Measurements from ENCODE around the gene MACIR. TPM values are rescaled to one million over a fixed set of nuclear protein-coding genes. Genes with fewer than 3 reads are reported as not detected.

MACIR gene
- total RNA-seq, 1 experiment from 2014 or later, result 4.1 TPM

GRCh38 chr5:103254921-103255320, 3.6 kb upstream of the MACIR start:
- Mint-ChIP-seq H3K9me3 (ENCODE audit: unreplicated experiment) (no peaks in the 10 kb centered on the region), H3K27me3 (ENCODE audit: insufficient read depth, unreplicated experiment) (peaks cover 10% of the 10 kb centered on the region), H3K4me3 (ENCODE audit: unreplicated experiment) (no peak overlapping the region), H3K27ac (ENCODE audit: unreplicated experiment) (no peak overlapping the region), H3K36me3 (ENCODE audit: insufficient read depth, unreplicated experiment) (peaks cover 8% of the 10 kb centered on the region), H3K4me1 (ENCODE audit: low read depth, unreplicated experiment) (peaks cover 11% of the 10 kb centered on the region)
- CTCF ChIA-PET, result no interaction called here
- Histone ChIP-seq H3K4me3 (ENCODE audit: low read depth, low read length) (no peak overlapping the region), H3K4me1 (peaks cover 5% of the 10 kb centered on the region; the same call in 1 of the 2 replicates), H3K27me3 (replicated peaks; ENCODE audit: control insufficient read depth, insufficient read depth, low read length) (no peaks in the 10 kb centered on the region), H3K9me3 (no peaks in the 10 kb centered on the region), H3K36me3 (ENCODE audit: control insufficient read depth, insufficient read depth, low read length) (no peaks in the 10 kb centered on the region)
- intact Hi-C loops (cut with micrococcal nuclease; ENCODE audit: unreplicated experiment), result loop anchor here (5.0 kb wide), 1 partner anchor 187 kb away; no protein-coding TSS in a partner anchor
- no peak for DNase-seq
- BruUV-seq (replicated peaks), result no TSS peak
- TF ChIP-seq CTCF (IDR thresholded peaks at IDR 0.05; ENCODE audit: insufficient read depth in 1 of 2, low read depth in 1 of 2, low read length in 1 of 2, severe bottlenecking in 1 of 2, unreplicated experiment in 1 of 2), result no peak
- POLR2A ChIA-PET, result no interaction called here

- ChIA-PET POLR2A (no interaction called here), CTCF (interaction anchor here (1.3 kb wide), 1 partner anchor 219 kb away, joined by 4 read pairs; no protein-coding TSS in a partner anchor)
- peaks cover 5% of the 10 kb centered on the region; the same call in 1 of the 2 replicates for H3K4me1 ChIP-seq
- no peak for DNase-seq
- BruUV-seq (replicated peaks), result no TSS peak
- Mint-ChIP-seq H3K4me3 (ENCODE audit: unreplicated experiment) (no peak overlapping the region), H3K27ac (ENCODE audit: unreplicated experiment) (no peak overlapping the region), H3K9me3 (ENCODE audit: unreplicated experiment) (no peaks in the 10 kb centered on the region), H3K27me3 (ENCODE audit: insufficient read depth, unreplicated experiment) (peaks cover 10% of the 10 kb centered on the region), H3K4me1 (ENCODE audit: low read depth, unreplicated experiment) (peaks cover 13% of the 10 kb centered on the region), H3K36me3 (ENCODE audit: insufficient read depth, unreplicated experiment) (peaks cover 9% of the 10 kb centered on the region)
- no peak for TF ChIP-seq CTCF (IDR thresholded peaks at IDR 0.05; ENCODE audit: insufficient read depth in 1 of 2, low read depth in 1 of 2, low read length in 1 of 2, severe bottlenecking in 1 of 2, unreplicated experiment in 1 of 2)
- no peak overlapping the region for H3K4me3 ChIP-seq (ENCODE audit: low read depth, low read length)
- intact Hi-C loops (cut with micrococcal nuclease; ENCODE audit: unreplicated experiment), result loop anchor here (5.0 kb wide), 1 partner anchor 187 kb away; no protein-coding TSS in a partner anchor
- H3K27me3 ChIP-seq (replicated peaks; ENCODE audit: control insufficient read depth, insufficient read depth, low read length), result no peaks in the 10 kb centered on the region
- no peaks in the 10 kb centered on the region for H3K36me3 ChIP-seq (ENCODE audit: control insufficient read depth, insufficient read depth, low read length)
- H3K9me3 ChIP-seq, result no peaks in the 10 kb centered on the region
Observed at GRCh38 chr5:103255691-103256090, 2.9 kb upstream of the MACIR start.

- Mint-ChIP-seq H3K27ac (ENCODE audit: unreplicated experiment) (no peak overlapping the region), H3K4me3 (ENCODE audit: unreplicated experiment) (no peak overlapping the region), H3K27me3 (ENCODE audit: insufficient read depth, unreplicated experiment) (peaks cover 5% of the 10 kb centered on the region), H3K36me3 (ENCODE audit: insufficient read depth, unreplicated experiment) (peaks cover 9% of the 10 kb centered on the region), H3K4me1 (ENCODE audit: low read depth, unreplicated experiment) (peaks cover 13% of the 10 kb centered on the region), H3K9me3 (ENCODE audit: unreplicated experiment) (no peaks in the 10 kb centered on the region)
- POLR2A ChIA-PET, result no interaction called here
- intact Hi-C loops (cut with micrococcal nuclease; ENCODE audit: unreplicated experiment), result loop anchor here (5.0 kb wide), 1 partner anchor 186 kb away; no protein-coding TSS in a partner anchor
- no TSS peak for BruUV-seq (replicated peaks)
- no peak for TF ChIP-seq CTCF (IDR thresholded peaks at IDR 0.05; ENCODE audit: insufficient read depth in 1 of 2, low read depth in 1 of 2, low read length in 1 of 2, severe bottlenecking in 1 of 2, unreplicated experiment in 1 of 2)
- DNase-seq, result no peak
- H3K36me3 ChIP-seq (ENCODE audit: control insufficient read depth, insufficient read depth, low read length), result no peaks in the 10 kb centered on the region
- H3K9me3 ChIP-seq, result no peaks in the 10 kb centered on the region
- H3K4me3 ChIP-seq (ENCODE audit: low read depth, low read length), result no peak overlapping the region
- CTCF ChIA-PET, result interaction anchor here (1.3 kb wide), 1 partner anchor 219 kb away, joined by 4 read pairs; no protein-coding TSS in a partner anchor
- H3K4me1 ChIP-seq, result peaks cover 5% of the 10 kb centered on the region; the same call in 1 of the 2 replicates
- no peaks in the 10 kb centered on the region for H3K27me3 ChIP-seq (replicated peaks; ENCODE audit: control insufficient read depth, insufficient read depth, low read length)
Observed at GRCh38 chr5:103256178-103256577, 2.4 kb upstream of the MACIR start.
